NT2/D1 (cell line): ENCODE results near the gene TGM5.

ENCODE experiments used
- SUZ12 ChIP-seq: IDR thresholded peaks from 2 replicates; pipeline ENCODE4 v1.6.1; 2011; ENCODE audit not compliant: insufficient read length, insufficient read depth; ENCODE audit errors: extremely low read depth
- YY1 ChIP-seq: IDR thresholded peaks from 2 replicates; pipeline ENCODE4 v1.6.1; 2011; ENCODE audit not compliant: insufficient read length, insufficient read depth
- ZNF274 ChIP-seq: IDR thresholded peaks from 2 replicates; pipeline ENCODE4 v1.6.1; 2011; ENCODE audit warnings: mild to moderate bottlenecking, low read depth, low read length

GRCh38 chr15:43230640-43231115 is 36.0 kb downstream of the TGM5 start:
- no peak for TF ChIP-seq ZNF274
- TF ChIP-seq YY1: no peak
- TF ChIP-seq SUZ12: no peak
